Ishikawa (cell line): Measurements from ENCODE around the gene AGFG1.

Experiments used
- CEBPB ChIP-seq: IDR thresholded peaks from 2 replicates; pipeline ENCODE4 v1.6.1; 2012
- CREB1 ChIP-seq: IDR thresholded peaks from 2 replicates; pipeline ENCODE4 v1.6.1; 2012; ENCODE audit warnings: low read depth
- EGR1 ChIP-seq: IDR thresholded peaks from 2 replicates; pipeline ENCODE4 v1.6.1; 2012
- EP300 ChIP-seq: IDR thresholded peaks from 2 replicates; pipeline ENCODE4 v1.6.1; 2012; ENCODE audit warnings: borderline replicate concordance
- FOXM1 ChIP-seq: IDR thresholded peaks from 2 replicates; pipeline ENCODE4 v1.6.1; 2012; ENCODE audit warnings: low read depth, borderline replicate concordance
- MAX ChIP-seq: IDR thresholded peaks from 2 replicates; pipeline ENCODE4 v1.6.1; 2012
- NFIC ChIP-seq: IDR thresholded peaks from 2 replicates; pipeline ENCODE4 v1.6.1; 2012
- RAD21 ChIP-seq: IDR thresholded peaks from 2 replicates; pipeline ENCODE4 v1.6.1; 2012; ENCODE audit warnings: low read depth
- TAF1 ChIP-seq: IDR thresholded peaks from 2 replicates; pipeline ENCODE4 v1.6.1; 2012; ENCODE audit warnings: low read depth, mild to moderate bottlenecking
- TCF12 ChIP-seq: IDR thresholded peaks from 2 replicates; pipeline ENCODE4 v1.6.1; 2012; ENCODE audit warnings: low read depth
- TEAD4 ChIP-seq: IDR thresholded peaks from 2 replicates; pipeline ENCODE4 v1.6.1; 2012
- YY1 ChIP-seq: IDR thresholded peaks from 2 replicates; pipeline ENCODE4 v1.6.1; 2012; ENCODE audit warnings: low read depth
- ZBTB7A ChIP-seq: IDR thresholded peaks from 2 replicates; pipeline ENCODE4 v1.6.1; 2012; ENCODE audit warnings: low read depth
- TF ChIP-seq, protein P1 (sequence below): IDR thresholded peaks from 2 replicates; pipeline ENCODE4 v1.6.1; 2012; ENCODE audit warnings: low read depth, mild to moderate bottlenecking
- TF ChIP-seq, protein P2 (sequence below): IDR thresholded peaks from 2 replicates; pipeline ENCODE4 v1.6.1; 2012

AGFG1 gene

GRCh38 chr2:227568852-227569169 lies 96.9 kb downstream of the AGFG1 start:
- TF ChIP-seq, protein P1, sequence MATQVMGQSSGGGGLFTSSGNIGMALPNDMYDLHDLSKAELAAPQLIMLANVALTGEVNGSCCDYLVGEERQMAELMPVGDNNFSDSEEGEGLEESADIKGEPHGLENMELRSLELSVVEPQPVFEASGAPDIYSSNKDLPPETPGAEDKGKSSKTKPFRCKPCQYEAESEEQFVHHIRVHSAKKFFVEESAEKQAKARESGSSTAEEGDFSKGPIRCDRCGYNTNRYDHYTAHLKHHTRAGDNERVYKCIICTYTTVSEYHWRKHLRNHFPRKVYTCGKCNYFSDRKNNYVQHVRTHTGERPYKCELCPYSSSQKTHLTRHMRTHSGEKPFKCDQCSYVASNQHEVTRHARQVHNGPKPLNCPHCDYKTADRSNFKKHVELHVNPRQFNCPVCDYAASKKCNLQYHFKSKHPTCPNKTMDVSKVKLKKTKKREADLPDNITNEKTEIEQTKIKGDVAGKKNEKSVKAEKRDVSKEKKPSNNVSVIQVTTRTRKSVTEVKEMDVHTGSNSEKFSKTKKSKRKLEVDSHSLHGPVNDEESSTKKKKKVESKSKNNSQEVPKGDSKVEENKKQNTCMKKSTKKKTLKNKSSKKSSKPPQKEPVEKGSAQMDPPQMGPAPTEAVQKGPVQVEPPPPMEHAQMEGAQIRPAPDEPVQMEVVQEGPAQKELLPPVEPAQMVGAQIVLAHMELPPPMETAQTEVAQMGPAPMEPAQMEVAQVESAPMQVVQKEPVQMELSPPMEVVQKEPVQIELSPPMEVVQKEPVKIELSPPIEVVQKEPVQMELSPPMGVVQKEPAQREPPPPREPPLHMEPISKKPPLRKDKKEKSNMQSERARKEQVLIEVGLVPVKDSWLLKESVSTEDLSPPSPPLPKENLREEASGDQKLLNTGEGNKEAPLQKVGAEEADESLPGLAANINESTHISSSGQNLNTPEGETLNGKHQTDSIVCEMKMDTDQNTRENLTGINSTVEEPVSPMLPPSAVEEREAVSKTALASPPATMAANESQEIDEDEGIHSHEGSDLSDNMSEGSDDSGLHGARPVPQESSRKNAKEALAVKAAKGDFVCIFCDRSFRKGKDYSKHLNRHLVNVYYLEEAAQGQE = no peak
- TF ChIP-seq EP300 (no peak), TAF1 (no peak), TCF12 (no peak), CREB1 (no peak), TEAD4 (no peak), RAD21 (no peak), ZBTB7A (no peak), EGR1 (no peak)

DNA sequence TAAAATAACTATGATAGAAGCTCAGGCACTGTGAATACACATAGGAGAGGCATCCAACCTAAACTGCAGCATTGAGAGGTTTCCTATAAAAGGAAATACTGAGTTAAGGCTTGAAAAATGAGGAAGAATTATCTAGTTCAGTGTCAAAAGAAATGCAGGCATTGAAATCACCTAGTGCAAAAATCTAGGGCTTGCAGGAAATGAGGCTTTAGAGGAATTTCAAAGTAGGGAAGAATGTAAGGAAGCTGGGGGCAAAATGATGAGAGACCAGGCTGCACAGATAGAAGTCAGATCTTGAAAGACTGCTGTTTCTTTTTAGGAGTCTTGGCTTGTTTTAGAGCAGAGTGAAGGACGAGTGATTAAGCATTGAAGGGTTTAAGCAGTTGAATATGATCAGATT lies 98.7 kb downstream of the AGFG1 start:
- no peak for TF ChIP-seq MAX
- no peak for TF ChIP-seq NFIC
- TF ChIP-seq, protein P2, sequence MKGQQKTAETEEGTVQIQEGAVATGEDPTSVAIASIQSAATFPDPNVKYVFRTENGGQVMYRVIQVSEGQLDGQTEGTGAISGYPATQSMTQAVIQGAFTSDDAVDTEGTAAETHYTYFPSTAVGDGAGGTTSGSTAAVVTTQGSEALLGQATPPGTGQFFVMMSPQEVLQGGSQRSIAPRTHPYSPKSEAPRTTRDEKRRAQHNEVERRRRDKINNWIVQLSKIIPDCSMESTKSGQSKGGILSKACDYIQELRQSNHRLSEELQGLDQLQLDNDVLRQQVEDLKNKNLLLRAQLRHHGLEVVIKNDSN = no peak

DNA sequence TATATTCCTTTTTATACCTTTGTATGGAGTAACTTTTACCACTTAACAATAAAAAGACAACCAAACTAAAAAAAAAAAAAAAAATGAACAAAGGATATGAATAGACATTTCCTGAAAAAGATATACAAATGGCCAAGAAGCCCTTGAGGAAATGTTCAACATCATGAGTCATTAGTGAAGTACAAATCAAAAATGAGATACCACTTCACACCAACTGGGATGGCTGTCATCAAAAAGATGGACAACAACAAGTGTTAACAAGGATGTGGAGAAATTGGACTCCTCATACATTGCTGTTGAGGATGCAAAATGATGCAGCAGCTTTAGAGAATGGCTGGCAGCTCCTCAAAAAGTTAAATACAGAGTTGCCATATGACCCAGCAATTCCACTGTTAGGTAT lies 104.2 kb downstream of the AGFG1 start:
- no peak for TF ChIP-seq EGR1
- TF ChIP-seq FOXM1 = no peak
- TF ChIP-seq CEBPB = no peak
- TF ChIP-seq TEAD4 = no peak

DNA sequence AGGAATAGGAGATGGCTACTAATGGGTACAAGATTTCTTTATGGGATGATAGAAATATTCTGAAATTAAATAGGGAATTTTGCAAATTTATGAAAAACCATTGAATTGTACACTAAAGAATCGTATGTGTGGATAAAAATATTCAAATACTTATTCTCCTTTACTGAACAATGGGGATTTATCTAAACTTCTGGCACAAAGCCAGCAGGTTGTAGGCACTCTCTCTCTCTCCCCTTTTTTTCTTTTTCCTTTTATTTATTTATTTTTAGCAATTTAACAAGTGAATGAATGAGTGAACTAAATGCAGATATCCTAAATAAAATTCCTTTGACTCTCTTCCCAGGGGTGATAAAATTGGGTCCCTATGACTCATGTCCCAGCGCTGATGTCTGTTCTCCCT lies 104.9 kb downstream of the AGFG1 start:
- TF ChIP-seq EP300 = no peak
- no peak for TF ChIP-seq EGR1
- no peak for TF ChIP-seq CEBPB
- no peak for TF ChIP-seq CREB1
- TF ChIP-seq TCF12 = no peak
- TF ChIP-seq NFIC = peak; percentile 56; the same call in 1 of the 2 replicates

- no peak for TF ChIP-seq NFIC
- TF ChIP-seq CEBPB = no peak
- TF ChIP-seq ZBTB7A = no peak
These were observed 105.6 kb downstream of the AGFG1 start for GRCh38 chr2:227577555-227577954.

DNA sequence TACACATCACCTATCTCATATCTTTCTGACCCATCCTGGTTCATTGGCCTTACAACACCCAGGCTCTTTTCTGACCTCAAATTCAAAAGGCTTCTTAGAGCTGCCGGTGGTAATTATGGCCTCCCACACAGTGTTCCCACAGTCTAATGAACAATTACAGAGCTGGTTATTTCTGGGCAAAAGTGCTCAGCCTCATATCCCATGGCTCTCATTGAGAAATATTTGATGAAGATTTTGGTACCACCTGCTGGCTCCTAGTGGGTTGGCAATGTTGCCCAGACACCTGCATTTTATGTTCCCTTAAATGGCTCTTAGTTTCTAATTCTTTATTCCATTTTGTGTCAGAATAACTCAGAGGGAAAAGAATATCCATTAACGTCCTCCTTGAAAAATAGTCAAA lies 106.7 kb downstream of the AGFG1 start:
- TF ChIP-seq NFIC = no peak
- TF ChIP-seq TCF12 = no peak
- TF ChIP-seq, protein P2 = no peak
- no peak for TF ChIP-seq MAX
- no peak for TF ChIP-seq EP300
- no peak for TF ChIP-seq ZBTB7A
- TF ChIP-seq EGR1 = no peak
- no peak for TF ChIP-seq CREB1
- no peak for TF ChIP-seq FOXM1
- no peak for TF ChIP-seq TEAD4
- TF ChIP-seq RAD21 = no peak
- TF ChIP-seq TAF1 = no peak
- TF ChIP-seq, protein P1 = no peak
- TF ChIP-seq CEBPB = no peak
- no peak for TF ChIP-seq YY1

DNA sequence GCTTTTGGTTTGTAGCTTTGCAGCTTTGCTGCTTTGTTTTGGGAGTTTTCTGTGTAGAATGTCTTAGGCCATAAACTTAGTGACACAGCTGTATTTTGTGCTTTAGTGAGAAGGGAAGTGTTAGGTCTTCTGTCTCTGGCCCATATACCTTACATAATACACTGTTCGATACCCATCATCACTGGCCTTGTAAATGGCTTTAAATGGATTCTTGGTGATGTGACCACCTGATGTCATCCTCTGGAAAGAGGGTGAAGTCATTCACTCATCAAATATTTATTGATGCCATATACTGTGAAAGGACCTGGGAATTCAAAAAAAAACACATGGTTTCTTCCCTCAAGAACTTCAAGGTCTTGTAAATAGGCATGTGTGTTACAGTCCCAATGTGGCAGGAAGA lies 107.8 kb downstream of the AGFG1 start:
- TF ChIP-seq EGR1 = no peak
- no peak for TF ChIP-seq CEBPB
- TF ChIP-seq TCF12 = no peak
- TF ChIP-seq FOXM1 = no peak
- no peak for TF ChIP-seq RAD21
- no peak for TF ChIP-seq TAF1
- TF ChIP-seq, protein P1 = no peak
- TF ChIP-seq YY1 = no peak
- no peak for TF ChIP-seq EP300
- TF ChIP-seq ZBTB7A = no peak
